K562 (cell line): Measurements from ENCODE around the gene VASH1. TPM values are rescaled to one million over a fixed set of nuclear protein-coding genes. Genes with fewer than 3 reads are reported as not detected.

Experiments
- ATAC-seq: fragments of 200-7000 bp; cut with Tn5 transposase; 3 replicates; pipeline ENCODE4 v1.9.1; 2020; ENCODE audit warnings: moderate library complexity
- BruUV-seq: library from RNA; stranded (reverse); fragments of 400-500 nt; replicated peaks from 2 replicates; lab custom pipeline; 2021; lab: Mats Ljungman, UMichigan
- CTCF ChIA-PET: fragments of 300-600 bp; formaldehyde crosslinking; extraction: SDS; loops from one replicate; lab custom pipeline; 2021; ENCODE audit warnings: low intra/inter-chr PET ratio; lab: Yijun Ruan, JAX
- POLR2A ChIA-PET: fragments of 300-600, 350-650 bp; sonication (Branson Sonifier 250); formaldehyde crosslinking; extraction: SDS; loops from one replicate; lab custom pipeline; 2021; ENCODE audit warnings: antibody characterized with exemption, inconsistent platforms; lab: Yijun Ruan, JAX
- DNase-seq, 4 experiments: peaks; one replicate each; pipeline versions ENCODE4 v3.0.0 to v3.0.0-alpha.2; 2011 to 2018; ENCODE audit warnings: low spot score in 3 of 4, mixed read lengths in 3 of 4; ENCODE audit errors: extremely low read depth in 1 of 4
- FAIRE-seq: peaks from 2 replicates; lab custom pipeline; 2011; peaks lifted over from hg19 to GRCh38; lab: Jason Lieb, UNC
- H2AFZ ChIP-seq: 2 replicates; pipeline ENCODE4 v1.6.0; 2011; ENCODE audit warnings: low read depth, low read length, control low read depth, inconsistent platforms
- H3K27ac ChIP-seq: fragments of 200-600 bp; 3 replicates; pipeline ENCODE4 v1.8.0; 2011; ENCODE audit warnings: low read depth, mild to moderate bottlenecking, control low read depth, inconsistent platforms, low read length, moderate library complexity, mixed read lengths; ENCODE audit errors: extremely low read depth
- H3K27me3 ChIP-seq, 2 experiments: fragments of 300-600 bp in 1 of 2; 2 replicates in 1 of 2; 3 replicates in 1 of 2; pipeline versions ENCODE4 v1.6.0 to v1.8.0; 2011; ENCODE audit warnings: inconsistent platforms in 2 of 2, low read length in 2 of 2, mild to moderate bottlenecking in 1 of 2, mixed read lengths in 1 of 2, moderate library complexity in 1 of 2; ENCODE audit not compliant: control insufficient read depth in 2 of 2, insufficient read depth in 2 of 2
- H3K36me3 ChIP-seq: fragments of 300-600 bp; 3 replicates; pipeline ENCODE4 v1.8.0; 2011; ENCODE audit warnings: mild to moderate bottlenecking, low read length, inconsistent platforms; ENCODE audit not compliant: control insufficient read depth, insufficient read depth
- H3K4me1 ChIP-seq, 2 experiments: fragments of 200-600 bp in 1 of 2; replicated peaks in 1 of 2; 2 replicates in 1 of 2; 3 replicates in 1 of 2; pipeline versions ENCODE4 v1.5.1 to v1.8.0; 2011; ENCODE audit warnings: inconsistent platforms in 2 of 2, low read length in 2 of 2, mild to moderate bottlenecking in 1 of 2, mixed read lengths in 1 of 2, moderate library complexity in 1 of 2; ENCODE audit not compliant: control insufficient read depth in 2 of 2, insufficient read depth in 2 of 2
- H3K4me2 ChIP-seq: 2 replicates; pipeline ENCODE4 v1.6.1; 2011; ENCODE audit warnings: low read length, control low read depth, inconsistent platforms, mixed read lengths; ENCODE audit not compliant: insufficient read depth
- H3K4me3 ChIP-seq: fragments of 200-600 bp; sonication (generic), shearing (Covaris generic); 2 replicates; pipeline ENCODE4 v1.5.1; 2016; ENCODE audit warnings: control low read depth, inconsistent platforms
- H3K79me2 ChIP-seq: fragments of 200-600 bp; 3 replicates; pipeline ENCODE4 v1.8.0; 2011; ENCODE audit warnings: low read length, inconsistent platforms; ENCODE audit not compliant: control insufficient read depth, insufficient read depth
- H3K9ac ChIP-seq, 2 experiments: 2 replicates each; pipeline versions ENCODE4 v1.6.0 to v1.6.1; 2011; ENCODE audit warnings: low read depth in 2 of 2, low read length in 2 of 2, control low read depth in 1 of 2, inconsistent platforms in 1 of 2, mild to moderate bottlenecking in 1 of 2, mixed read lengths in 1 of 2; ENCODE audit not compliant: insufficient read depth in 1 of 2
- H3K9me1 ChIP-seq: one replicate; pipeline ENCODE4 v1.6.0; 2011; ENCODE audit warnings: inconsistent platforms, mild to moderate bottlenecking, low read length, moderate library complexity; ENCODE audit not compliant: control insufficient read depth, insufficient read depth
- H3K9me3 ChIP-seq: replicated peaks from 2 replicates; pipeline ENCODE4 v1.5.1; 2011; ENCODE audit warnings: low read depth, low read length, inconsistent platforms; ENCODE audit not compliant: control insufficient read depth, insufficient read depth
- H4K20me1 ChIP-seq: replicated peaks from 2 replicates; pipeline ENCODE4 v1.6.1; 2011; ENCODE audit warnings: low read length, inconsistent platforms, mixed read lengths; ENCODE audit not compliant: control insufficient read depth, insufficient read depth
- ARID2 ChIP-seq: fragments of 450-650 bp; IDR thresholded peaks from 2 replicates; pipeline ENCODE4 v1.6.1; 2017; ENCODE audit warnings: antibody characterized with exemption, mild to moderate bottlenecking
- ATF7 ChIP-seq: fragments of 450-650 bp; IDR thresholded peaks from 2 replicates; pipeline ENCODE4 v1.7.1; 2014; ENCODE audit warnings: mild to moderate bottlenecking, moderate library complexity
- HDGF ChIP-seq: fragments of 450-650 bp; IDR thresholded peaks from 2 replicates; pipeline ENCODE4 v1.6.1; 2016
- HMG20A ChIP-seq: fragments of 450-650 bp; formaldehyde crosslinking; conservative IDR thresholded peaks from 2 replicates; pipeline ENCODE4 v1.4.0; 2020; ENCODE audit warnings: mild to moderate bottlenecking, mixed read lengths
- MCM3 ChIP-seq: fragments of 450-650 bp; IDR thresholded peaks from 2 replicates; pipeline ENCODE4 v1.6.1; 2016
- MXI1 ChIP-seq: IDR thresholded peaks from 2 replicates; pipeline ENCODE4 v1.6.1; 2011; ENCODE audit warnings: low read depth, mild to moderate bottlenecking, improper control_type of control experiment, low read length
- POLR2B ChIP-seq: fragments of 450-650 bp; IDR thresholded peaks from 2 replicates; pipeline ENCODE4 v1.6.1; 2018; ENCODE audit warnings: low read depth; ENCODE audit not compliant: partially characterized antibody
- RCOR1 ChIP-seq, 2 experiments: IDR thresholded peaks; 2 replicates each; pipeline ENCODE4 v1.6.1; 2012; ENCODE audit warnings: low read depth in 2 of 2, low read length in 2 of 2, borderline replicate concordance in 1 of 2, improper control_type of control experiment in 1 of 2
- SAFB ChIP-seq: fragments of 200-400 bp; formaldehyde crosslinking; IDR thresholded peaks from 2 replicates; pipeline ENCODE4 v1.6.1; 2017; ENCODE audit warnings: low read depth, low read length, borderline replicate concordance
- TFAM ChIP-seq: fragments of 250-450 bp; sonication (Bioruptor Pico); conservative IDR thresholded peaks from 2 replicates; pipeline ENCODE4 v1.5.0; 2021; ENCODE audit warnings: mild to moderate bottlenecking, moderate library complexity
- ZNF124 ChIP-seq: sonication (generic); formaldehyde crosslinking; IDR thresholded peaks from 2 replicates; pipeline ENCODE4 v1.8.1; 2022; ENCODE audit warnings: missing genetic modification reagents
- WGBS: fragments of 100-300 bp; shearing (Covaris generic); methylation state at CpG from one replicate; pipeline ENCODE4 v1.1.6; 2016; ENCODE audit warnings: low coverage, mixed read lengths; ENCODE audit not compliant: insufficient coverage; ENCODE audit errors: missing lambda C conversion rate; 5-methylcytosine and 5-hydroxymethylcytosine counted together
- in situ Hi-C: fragments of 300-500 bp; cut with MboI; formaldehyde crosslinking; loops from 4 replicates; pipeline ENCODE4 v1.15.0; 2018; ENCODE audit warnings: inconsistent platforms, mixed read lengths
- intact Hi-C: fragments of 100-400 bp; cut with micrococcal nuclease; formaldehyde crosslinking; loops from 2 replicates; pipeline ENCODE4 v1.14.2; 2022
- polyA plus RNA-seq, 8 experiments: library from polyadenylated mRNA; depleted of rRNA in 4 of 8; stranded (reverse) in 5 of 8; unstranded in 3 of 8; fragments of >200 nt; fragmentation: Nextera tagmentation in 2 of 8; fragmentation: Illumina TruSeq in 1 of 8; extraction: Ambion mirVana in 2 of 8; extraction: Trizol in 1 of 8; gene quantifications; 2 replicates each; pipeline versions ENCODE4 v1.2.1 to v1.2.3, GENCODE V29; 2011 to 2014; ENCODE audit warnings: inconsistent platforms in 1 of 8, missing spikeins in 1 of 8
- total RNA-seq, 7 experiments: library from RNA; depleted of rRNA in 6 of 7; stranded (reverse); fragments of >200 nt in 6 of 7; fragmentation: Illumina TruSeq in 2 of 7; extraction: Trizol in 2 of 7; gene quantifications; 2 replicates each; pipeline versions ENCODE4 v1.2.1 to v1.2.3, GENCODE V29; 2011 to 2021; ENCODE audit warnings: low replicate concordance in 1 of 7
- TF ChIP-seq, protein P1 (sequence below): fragments of 450-650 bp; conservative IDR thresholded peaks from 2 replicates; pipeline ENCODE4 v1.6.1; 2016; ENCODE audit warnings: missing genetic modification characterization, low read depth, mild to moderate bottlenecking, control low read depth, missing compliant biosample characterization

Gene VASH1
- total and polyA plus RNA-seq, 9 of the 15 experiments (the other 6 are each of a cell fraction or from before 2014, with no cell fraction given): 0.01 to 0.43 (median 0.13) TPM; not detected in 1

DNA sequence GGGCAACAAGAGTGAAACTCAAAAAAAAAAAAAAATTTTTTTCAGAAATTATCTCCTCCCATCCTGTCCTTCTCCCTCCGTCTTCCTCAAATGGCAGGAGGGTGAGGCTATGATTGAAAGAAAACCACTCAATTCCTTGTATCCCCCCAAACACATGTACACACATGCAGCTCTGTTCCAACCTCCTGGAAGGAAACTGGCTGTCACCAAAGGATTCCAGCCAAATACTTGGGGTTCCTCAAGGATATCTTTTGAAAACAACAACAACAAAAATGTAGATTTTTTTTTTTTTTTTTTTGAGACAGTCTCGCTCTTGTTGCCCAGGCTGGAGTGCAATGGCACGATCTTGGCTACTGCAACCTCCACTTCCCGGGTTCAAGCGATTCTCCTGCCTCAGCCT, 46.8 kb upstream of the VASH1 start:
- TF ChIP-seq MCM3 (no peak), ARID2 (no peak), ATF7 (no peak), ZNF124 (CRISPR knock-in tag) (no peak), POLR2B (no peak), TFAM (CRISPR knock-in tag) (no peak), HMG20A (CRISPR knock-in tag) (no peak), RCOR1 (IDR thresholded peaks at IDR 0.05; ENCODE audit: borderline replicate concordance in 1 of 2, low read depth in 2 of 2, low read length in 2 of 2) (no peak), MXI1 (no peak), SAFB (no peak), HDGF (no peak)
- TF ChIP-seq, protein P1, sequence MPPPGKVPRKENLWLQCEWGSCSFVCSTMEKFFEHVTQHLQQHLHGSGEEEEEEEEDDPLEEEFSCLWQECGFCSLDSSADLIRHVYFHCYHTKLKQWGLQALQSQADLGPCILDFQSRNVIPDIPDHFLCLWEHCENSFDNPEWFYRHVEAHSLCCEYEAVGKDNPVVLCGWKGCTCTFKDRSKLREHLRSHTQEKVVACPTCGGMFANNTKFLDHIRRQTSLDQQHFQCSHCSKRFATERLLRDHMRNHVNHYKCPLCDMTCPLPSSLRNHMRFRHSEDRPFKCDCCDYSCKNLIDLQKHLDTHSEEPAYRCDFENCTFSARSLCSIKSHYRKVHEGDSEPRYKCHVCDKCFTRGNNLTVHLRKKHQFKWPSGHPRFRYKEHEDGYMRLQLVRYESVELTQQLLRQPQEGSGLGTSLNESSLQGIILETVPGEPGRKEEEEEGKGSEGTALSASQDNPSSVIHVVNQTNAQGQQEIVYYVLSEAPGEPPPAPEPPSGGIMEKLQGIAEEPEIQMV: no peak
- TF ChIP-seq, all 486 proteins: peak for 0
- ChIA-PET POLR2A (interaction anchor here (1.4 kb wide), 1 partner anchor 18 kb away, joined by 3 read pairs; no protein-coding TSS in a partner anchor), CTCF (no interaction called here)
- no peak for FAIRE-seq
- WGBS: 22% methylated on average over 4 of the region's 5 CpGs
- no peaks in the 10 kb centered on the region for H3K36me3 ChIP-seq
- no peaks in the 10 kb centered on the region for H3K79me2 ChIP-seq
- H3K4me1 ChIP-seq: no peaks in the 10 kb centered on the region; a peak in 1 of 5 replicates
- H2AFZ ChIP-seq: no peak overlapping the region
- H3K4me2 ChIP-seq: no peak overlapping the region
- no TSS peak for BruUV-seq
- no peak overlapping the region for H3K4me3 ChIP-seq
- H3K9ac ChIP-seq: no peak overlapping the region
- H3K27ac ChIP-seq: no peak overlapping the region
- no peaks in the 10 kb centered on the region for H3K9me3 ChIP-seq
- peaks cover 2 to 12% of the 10 kb centered on the region in 2 experiments; a peak in 3 of 5 replicates for H3K27me3 ChIP-seq
- H4K20me1 ChIP-seq: no peaks in the 10 kb centered on the region
- intact Hi-C loops (no loop called here), in situ Hi-C loops (loop anchor here (5.0 to 25.0 kb wide), 3 partner anchors 68 to 348 kb away; no protein-coding TSS in a partner anchor)
- ATAC-seq: no peak
- no peaks in the 10 kb centered on the region for H3K9me1 ChIP-seq
- DNase-seq: no peak
